Mesendoderm (in vitro differentiated cells): Measurements from ENCODE around the gene TCF15.

Experiments used
- DNase-seq: peaks from one replicate; pipeline ENCODE4 v3.0.0; 2013
- H2AK5ac ChIP-seq: 2 replicates; pipeline ENCODE4 v1.6.1; 2013; ENCODE audit warnings: low read length, inconsistent platforms
- H2BK120ac ChIP-seq: 2 replicates; pipeline ENCODE4 v1.6.1; 2013; ENCODE audit warnings: low read depth, mild to moderate bottlenecking, low read length, moderate library complexity, mixed read lengths
- H2BK15ac ChIP-seq: replicated peaks from 2 replicates; pipeline ENCODE4 v1.6.1; 2013; ENCODE audit warnings: low read depth, mild to moderate bottlenecking, moderate library complexity
- H2BK5ac ChIP-seq: 2 replicates; pipeline ENCODE4 v1.6.1; 2013; ENCODE audit warnings: low read length, inconsistent platforms
- H3K18ac ChIP-seq: 2 replicates; pipeline ENCODE4 v1.6.1; 2013; ENCODE audit warnings: mild to moderate bottlenecking, low read length, mixed read lengths
- H3K23ac ChIP-seq: one replicate; pipeline ENCODE4 v1.6.1; 2013; ENCODE audit warnings: low read length
- H3K27ac ChIP-seq: 2 replicates; pipeline ENCODE4 v1.5.1; 2013; ENCODE audit warnings: low read depth, mild to moderate bottlenecking, inconsistent platforms, low read length, moderate library complexity
- H3K27me3 ChIP-seq: 2 replicates; pipeline ENCODE4 v1.6.1; 2013; ENCODE audit warnings: low read length, control low read depth, mild to moderate bottlenecking, inconsistent platforms; ENCODE audit not compliant: insufficient read depth, poor library complexity
- H3K36me3 ChIP-seq: 2 replicates; pipeline ENCODE4 v1.6.1; 2013; ENCODE audit warnings: low read length, inconsistent platforms; ENCODE audit not compliant: control insufficient read depth, insufficient read depth
- H3K4ac ChIP-seq: one replicate; pipeline ENCODE4 v1.6.1; 2013; ENCODE audit warnings: low read depth, mild to moderate bottlenecking, low read length, moderate library complexity
- H3K4me1 ChIP-seq: 2 replicates; pipeline ENCODE4 v1.6.1; 2013; ENCODE audit warnings: low read depth, low read length, inconsistent platforms; ENCODE audit not compliant: control insufficient read depth
- H3K4me2 ChIP-seq: 2 replicates; pipeline ENCODE4 v1.6.1; 2013; ENCODE audit warnings: low read length
- H3K4me3 ChIP-seq: 2 replicates; pipeline ENCODE4 v1.5.1; 2013; ENCODE audit warnings: mild to moderate bottlenecking, low read length
- H3K56ac ChIP-seq: one replicate; pipeline ENCODE4 v1.6.1; 2013; ENCODE audit warnings: low read length
- H3K79me1 ChIP-seq: 2 replicates; pipeline ENCODE4 v1.6.1; 2013; ENCODE audit warnings: low read length, inconsistent platforms
- H3K79me2 ChIP-seq: 2 replicates; pipeline ENCODE4 v1.6.1; 2013; ENCODE audit warnings: mild to moderate bottlenecking, low read length; ENCODE audit not compliant: control insufficient read depth, insufficient read depth
- H3K9ac ChIP-seq: 2 replicates; pipeline ENCODE4 v1.6.1; 2013; ENCODE audit warnings: low read length, inconsistent platforms
- H4K5ac ChIP-seq: one replicate; pipeline ENCODE4 v1.6.1; 2013; ENCODE audit warnings: low read length
- H4K8ac ChIP-seq: one replicate; pipeline ENCODE4 v1.6.1; 2013; ENCODE audit warnings: low read depth, mild to moderate bottlenecking, control low read depth, low read length, moderate library complexity
- WGBS: extraction: QIAGEN DNeasy Blood & Tissue Kit; methylation state at CpG from one replicate; pipeline ENCODE4 v1.1.7; 2013; ENCODE audit warnings: low lambda C conversion rate, missing lambda C conversion rate; ENCODE audit not compliant: insufficient coverage; ENCODE audit errors: extremely low coverage; 5-methylcytosine and 5-hydroxymethylcytosine counted together

TCF15 gene

GRCh38 chr20:598133-598850 is 11.8 kb downstream of the TCF15 start:
- H3K56ac ChIP-seq: no peak overlapping the region
- no peak overlapping the region for H3K4ac ChIP-seq
- H3K4me3 ChIP-seq: no peak overlapping the region
- no peak overlapping the region for H2AK5ac ChIP-seq
- no peak overlapping the region for H3K9ac ChIP-seq
- H3K4me2 ChIP-seq: no peak overlapping the region
- H3K79me1 ChIP-seq: no peaks in the 10 kb centered on the region
- H3K36me3 ChIP-seq: no peaks in the 10 kb centered on the region
- no peak overlapping the region for H3K23ac ChIP-seq
- WGBS: no CpG with 5 or more reads among the region's 13 CpGs
- H3K79me2 ChIP-seq: no peaks in the 10 kb centered on the region
- DNase-seq: no peak
- H3K27me3 ChIP-seq: no peaks in the 10 kb centered on the region
- H3K4me1 ChIP-seq: no peaks in the 10 kb centered on the region
- no peak overlapping the region for H2BK120ac ChIP-seq
- no peak overlapping the region for H4K5ac ChIP-seq
- H2BK15ac ChIP-seq: no peak overlapping the region
- no peak overlapping the region for H4K8ac ChIP-seq
- no peak overlapping the region for H3K27ac ChIP-seq
- H2BK5ac ChIP-seq: no peak overlapping the region
- H3K18ac ChIP-seq: no peak overlapping the region

DNA sequence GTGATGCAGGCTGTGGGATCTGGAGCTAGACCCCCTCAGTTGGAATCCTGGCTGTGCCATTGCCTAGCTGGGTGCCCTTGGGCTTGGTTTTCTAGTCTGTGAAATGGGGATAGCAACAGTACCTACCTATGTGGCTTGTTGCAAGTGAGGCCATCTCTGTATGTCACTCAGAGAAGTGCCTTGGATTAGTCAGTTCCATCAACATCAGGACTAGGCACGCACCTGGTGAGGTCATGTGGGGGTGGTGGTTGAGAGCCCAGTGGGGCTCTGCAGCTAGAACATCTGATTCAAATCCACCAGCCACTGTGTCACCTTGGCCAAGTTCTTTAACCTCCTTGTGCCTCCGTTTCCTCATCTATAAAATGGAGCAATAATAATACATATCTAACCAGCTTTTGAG is 12.5 kb downstream of the TCF15 start:
- Histone ChIP-seq H2BK5ac (no peak overlapping the region), H3K79me1 (no peaks in the 10 kb centered on the region), H3K4me1 (no peaks in the 10 kb centered on the region), H3K79me2 (no peaks in the 10 kb centered on the region), H3K56ac (no peak overlapping the region), H3K4ac (no peak overlapping the region), H2BK120ac (no peak overlapping the region), H2BK15ac (no peak overlapping the region), H3K36me3 (no peaks in the 10 kb centered on the region), H4K5ac (no peak overlapping the region), H3K23ac (no peak overlapping the region), H2AK5ac (no peak overlapping the region), H3K27me3 (no peaks in the 10 kb centered on the region), H3K4me3 (no peak overlapping the region), H3K4me2 (no peak overlapping the region), H3K9ac (no peak overlapping the region), H3K18ac (no peak overlapping the region), H4K8ac (no peak overlapping the region), H3K27ac (no peak overlapping the region)
- no peak for DNase-seq
- no CpG with 5 or more reads among the region's 2 CpGs for WGBS

DNA sequence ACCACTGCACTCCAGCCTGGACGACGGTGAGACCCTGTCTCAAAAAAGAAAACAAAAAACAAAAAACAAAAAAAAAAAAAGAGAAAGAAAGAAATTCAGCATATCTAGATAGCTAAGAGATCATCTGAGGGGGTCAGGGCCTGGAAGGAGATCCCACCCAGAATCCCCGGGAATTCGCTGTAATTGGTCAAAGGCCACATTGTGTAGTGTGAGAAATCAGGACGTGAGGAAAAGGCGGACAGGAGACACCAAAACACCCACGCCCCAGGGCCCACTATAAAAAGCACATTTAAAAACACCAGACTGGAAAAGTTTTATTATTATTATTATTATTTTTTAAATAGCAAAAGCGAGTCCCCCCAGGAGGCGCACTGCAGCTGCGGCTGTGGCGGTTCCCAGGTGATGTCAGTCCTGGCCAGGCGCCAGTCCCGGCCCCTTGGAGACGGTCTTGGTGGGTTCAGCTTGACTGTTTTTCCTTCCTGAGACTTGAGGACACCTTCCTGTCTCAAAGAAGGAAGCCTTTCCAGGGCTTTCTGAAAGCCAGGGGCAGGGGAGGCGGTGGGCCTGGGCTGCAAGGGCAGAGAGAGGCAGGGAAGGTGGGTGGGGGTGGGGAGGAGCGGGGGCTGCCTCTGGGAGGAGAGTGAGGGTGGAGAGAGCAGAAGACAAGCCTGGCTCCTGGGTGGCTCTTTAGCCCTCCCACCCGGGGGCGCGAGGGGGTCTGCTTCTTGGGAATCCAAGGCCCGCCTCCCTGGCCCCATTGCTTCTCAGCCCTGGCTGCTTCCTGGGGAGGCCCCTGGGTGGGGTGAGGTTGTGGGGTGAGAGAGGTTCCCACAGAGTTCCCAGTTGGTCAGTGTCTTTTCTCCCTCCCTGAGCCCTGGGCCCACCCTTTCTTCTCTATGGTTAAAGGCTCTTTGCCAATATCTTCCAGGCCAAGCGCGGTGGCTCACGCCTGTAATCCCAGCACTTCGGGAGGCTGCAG is 14.5 kb downstream of the TCF15 start:
- Histone ChIP-seq H3K4ac (no peak overlapping the region), H3K79me2 (no peaks in the 10 kb centered on the region), H3K23ac (no peak overlapping the region), H4K5ac (no peak overlapping the region), H3K56ac (no peak overlapping the region), H2BK120ac (no peak overlapping the region), H4K8ac (no peak overlapping the region), H2AK5ac (no peak overlapping the region), H2BK5ac (no peak overlapping the region), H3K27me3 (no peaks in the 10 kb centered on the region), H2BK15ac (no peak overlapping the region), H3K9ac (no peak overlapping the region), H3K18ac (no peak overlapping the region), H3K27ac (no peak overlapping the region), H3K36me3 (no peaks in the 10 kb centered on the region), H3K79me1 (no peaks in the 10 kb centered on the region), H3K4me1 (no peaks in the 10 kb centered on the region), H3K4me2 (no peak overlapping the region), H3K4me3 (no peak overlapping the region)
- no CpG with 5 or more reads among the region's 24 CpGs for WGBS
- DNase-seq: no peak

- no CpG with 5 or more reads among the region's 7 CpGs for WGBS
- Histone ChIP-seq H3K4ac (no peak overlapping the region), H3K18ac (no peak overlapping the region), H2BK120ac (no peak overlapping the region), H2BK5ac (no peak overlapping the region), H3K4me1 (no peaks in the 10 kb centered on the region), H3K4me2 (no peak overlapping the region), H3K79me1 (no peaks in the 10 kb centered on the region), H3K27me3 (no peaks in the 10 kb centered on the region), H3K27ac (no peak overlapping the region), H3K56ac (no peak overlapping the region), H3K9ac (no peak overlapping the region), H3K23ac (no peak overlapping the region), H2AK5ac (no peak overlapping the region), H2BK15ac (no peak overlapping the region), H3K4me3 (no peak overlapping the region), H4K8ac (no peak overlapping the region), H3K36me3 (no peaks in the 10 kb centered on the region), H3K79me2 (no peaks in the 10 kb centered on the region), H4K5ac (no peak overlapping the region)
- no peak for DNase-seq
Observed at GRCh38 chr20:592506-592905, 17.6 kb downstream of the TCF15 start.

DNA sequence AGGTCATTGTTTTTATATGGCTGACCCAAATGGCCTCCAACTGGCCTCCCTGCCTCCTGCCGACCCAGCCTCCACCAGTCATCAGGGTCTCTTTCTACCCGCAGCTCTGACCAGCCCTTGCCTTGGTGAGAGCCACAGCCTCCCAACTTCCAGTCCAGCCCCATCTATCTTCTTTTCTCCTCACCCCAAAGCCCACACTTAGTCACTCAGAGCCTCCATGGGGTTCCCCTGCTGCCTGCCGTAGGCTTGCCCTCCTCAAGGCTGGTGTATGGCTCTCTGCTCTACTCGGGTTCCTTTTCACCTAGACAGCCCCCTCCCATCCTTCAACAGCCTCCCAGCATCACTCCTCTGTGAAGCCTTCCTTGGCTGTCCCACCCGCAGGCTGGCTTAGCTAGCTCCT is 18.2 kb downstream of the TCF15 start:
- Histone ChIP-seq H4K8ac (no peak overlapping the region), H4K5ac (no peak overlapping the region), H2AK5ac (no peak overlapping the region), H3K4me1 (no peaks in the 10 kb centered on the region), H3K18ac (no peak overlapping the region), H3K4ac (no peak overlapping the region), H2BK120ac (no peak overlapping the region), H2BK5ac (no peak overlapping the region), H3K4me3 (no peak overlapping the region), H3K23ac (no peak overlapping the region), H3K9ac (no peak overlapping the region), H3K27me3 (no peaks in the 10 kb centered on the region), H3K4me2 (no peak overlapping the region), H3K56ac (no peak overlapping the region), H3K36me3 (no peaks in the 10 kb centered on the region), H3K79me1 (no peaks in the 10 kb centered on the region), H3K27ac (no peak overlapping the region), H3K79me2 (no peaks in the 10 kb centered on the region), H2BK15ac (no peak overlapping the region)
- no peak for DNase-seq
- no CpG with 5 or more reads among the region's 5 CpGs for WGBS
